Upper lobe of left lung (tissue), 6 donors: Measurements from ENCODE around the gene RAPH1. TPM values are rescaled to one million over a fixed set of nuclear protein-coding genes. Genes with fewer than 3 reads are reported as not detected.
"Not testable (repeated sequence)": the region's sequence is repeated elsewhere in the genome, so short reads cannot be mapped to it uniquely, and the experiment has no call there.

Experiments
- ATAC-seq, 2 donors: fragments of 200-7000 bp; cut with Tn5 transposase; one replicate each; pipeline ENCODE4 v1.9.1; 2022; ENCODE audit warnings: mild to moderate bottlenecking in 2 of 2, moderate library complexity in 2 of 2; ENCODE audit not compliant: low FRiP score in 2 of 2
- DNase-seq, 2 donors: peaks; one replicate each; pipeline ENCODE4 v3.0.0-alpha.2; 2019 to 2020
- H3K27ac ChIP-seq, 4 donors: fragments of 200-600 bp; sonication (generic); one replicate each; pipeline ENCODE4 v1.5.1; 2016 to 2019
- H3K27me3 ChIP-seq, 4 donors: fragments of 200-600 bp; sonication (generic); one replicate each; pipeline ENCODE4 v1.5.1; 2017 to 2019
- H3K36me3 ChIP-seq, 4 donors: fragments of 200-600 bp; sonication (generic); one replicate each; pipeline ENCODE4 v1.5.1; 2016 to 2019
- H3K4me1 ChIP-seq, 4 donors: fragments of 200-600 bp; sonication (generic); one replicate each; pipeline ENCODE4 v1.5.1; 2018 to 2019
- H3K4me3 ChIP-seq, 4 donors: fragments of 200-600 bp; sonication (generic); one replicate each; pipeline ENCODE4 v1.5.1; 2017 to 2019; ENCODE audit warnings: mild to moderate bottlenecking in 2 of 4, moderate library complexity in 1 of 4
- H3K9me3 ChIP-seq, 4 donors: fragments of 200-600 bp; sonication (generic); one replicate each; pipeline ENCODE4 v1.5.1; 2018 to 2019
- EP300 ChIP-seq, 4 donors: sonication (generic); formaldehyde crosslinking; IDR thresholded peaks; one replicate each; pipeline ENCODE4 v1.5.1; 2017; ENCODE audit warnings: antibody characterized with exemption in 4 of 4, control low read depth in 2 of 4
- POLR2A ChIP-seq, 4 donors: fragments of 450-650 bp; IDR thresholded peaks; one replicate each; pipeline ENCODE4 v1.5.1; 2016 to 2017; ENCODE audit warnings: antibody characterized with exemption in 4 of 4, mild to moderate bottlenecking in 2 of 4
- POLR2AphosphoS5 ChIP-seq, 2 donors: sonication (generic); formaldehyde crosslinking; IDR thresholded peaks; one replicate each; pipeline ENCODE4 v1.5.1; 2017; ENCODE audit warnings: antibody characterized with exemption in 2 of 2
- WGBS, 2 donors: methylation state at CpG; one replicate each; pipeline ENCODE4 v1.1.5; 2017 to 2018; 5-methylcytosine and 5-hydroxymethylcytosine counted together
- total RNA-seq, 6 donors: library from RNA; depleted of rRNA in 4 of 6; stranded (reverse); fragments of >200 nt in 4 of 6; gene quantifications; one replicate each; pipeline versions ENCODE4 v1.1.0 to v1.2.1, GENCODE V29; 2016 to 2021
- TF ChIP-seq, protein P1 (sequence below), 6 experiments: fragments of 450-650 bp in 4 of 6; fragments of 200-600 bp in 2 of 6; sonication (generic) in 2 of 6; IDR thresholded peaks; one replicate each; pipeline ENCODE4 v1.5.1; 2016 to 2019; ENCODE audit warnings: antibody characterized with exemption in 6 of 6
- donor health status: DM: no; HTN: no; CAD: no; lungs with moderate emphysema.
- donor health status: DM: no; HTN: yes; CAD: no; lungs with severe emphysema.

RAPH1 gene
- total RNA-seq, 6 donors from 2014 or later, result 52.1 to 144 (median 65.6) TPM

DNA sequence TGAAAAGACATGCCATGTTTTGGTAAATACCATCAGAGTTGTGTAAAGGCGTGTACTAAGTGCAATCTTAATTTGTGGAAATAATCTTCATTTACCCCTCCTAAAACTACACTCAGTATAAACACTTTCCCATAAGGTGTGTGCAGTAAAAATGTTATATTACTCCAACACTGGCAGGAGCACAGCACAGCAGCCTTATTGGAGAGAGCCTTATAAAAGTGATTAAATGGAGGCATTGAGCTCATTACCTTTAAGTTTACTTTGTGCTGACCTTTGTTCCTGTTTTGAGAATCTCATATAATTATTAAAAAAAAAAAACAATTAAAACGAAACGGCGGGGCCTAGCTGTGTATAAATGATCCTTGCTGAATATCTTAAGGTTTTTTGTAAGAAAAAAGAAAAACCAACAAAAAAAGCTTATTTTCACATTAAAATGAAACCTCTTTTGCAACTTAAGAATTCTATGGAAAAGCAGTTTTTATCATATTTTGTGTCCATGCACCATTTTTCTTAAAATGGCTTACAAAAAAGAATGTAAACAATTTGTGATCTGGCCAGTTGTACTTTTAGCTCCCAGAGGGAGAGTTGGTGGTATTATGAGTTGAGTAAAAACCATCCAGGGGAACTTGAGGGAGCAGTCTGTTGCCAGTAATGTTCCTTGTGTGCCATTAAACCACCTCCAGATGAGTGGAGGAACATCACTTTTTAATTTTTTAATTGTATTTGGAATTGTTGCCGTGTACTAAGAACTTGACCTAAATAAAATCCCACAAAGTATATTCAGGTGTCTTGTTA, 103.5 kb downstream of the RAPH1 start:
- H3K4me1 ChIP-seq, result no peaks in the 10 kb centered on the region
- WGBS, 2 donors, result 84 to 87% methylated on average over 5 of the region's 5 CpGs
- TF ChIP-seq POLR2AphosphoS5 (IDR thresholded peaks at IDR 0.05) (no peak), POLR2A (IDR thresholded peaks at IDR 0.05) (no peak), EP300 (IDR thresholded peaks at IDR 0.05) (no peak)
- TF ChIP-seq, protein P1, sequence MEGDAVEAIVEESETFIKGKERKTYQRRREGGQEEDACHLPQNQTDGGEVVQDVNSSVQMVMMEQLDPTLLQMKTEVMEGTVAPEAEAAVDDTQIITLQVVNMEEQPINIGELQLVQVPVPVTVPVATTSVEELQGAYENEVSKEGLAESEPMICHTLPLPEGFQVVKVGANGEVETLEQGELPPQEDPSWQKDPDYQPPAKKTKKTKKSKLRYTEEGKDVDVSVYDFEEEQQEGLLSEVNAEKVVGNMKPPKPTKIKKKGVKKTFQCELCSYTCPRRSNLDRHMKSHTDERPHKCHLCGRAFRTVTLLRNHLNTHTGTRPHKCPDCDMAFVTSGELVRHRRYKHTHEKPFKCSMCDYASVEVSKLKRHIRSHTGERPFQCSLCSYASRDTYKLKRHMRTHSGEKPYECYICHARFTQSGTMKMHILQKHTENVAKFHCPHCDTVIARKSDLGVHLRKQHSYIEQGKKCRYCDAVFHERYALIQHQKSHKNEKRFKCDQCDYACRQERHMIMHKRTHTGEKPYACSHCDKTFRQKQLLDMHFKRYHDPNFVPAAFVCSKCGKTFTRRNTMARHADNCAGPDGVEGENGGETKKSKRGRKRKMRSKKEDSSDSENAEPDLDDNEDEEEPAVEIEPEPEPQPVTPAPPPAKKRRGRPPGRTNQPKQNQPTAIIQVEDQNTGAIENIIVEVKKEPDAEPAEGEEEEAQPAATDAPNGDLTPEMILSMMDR (IDR thresholded peaks at IDR 0.05), result no peak

GRCh38 chr2:203429643-203430042, 105.5 kb downstream of the RAPH1 start:
- H3K4me1 ChIP-seq, ATAC-seq, H3K4me3 ChIP-seq, H3K27ac ChIP-seq, H3K9me3 ChIP-seq, DNase-seq, H3K27me3 ChIP-seq: not testable (repeated sequence)
- H3K36me3 ChIP-seq, result peaks cover 0 to 13% (median 4%) of the 10 kb centered on the region in 4 donors
- 97 to 98% methylated on average over 4 of the region's 4 CpGs for WGBS, 2 donors

More for the DNA sequence above, 103.5 kb downstream of the RAPH1 start:
- DNase-seq (no peak), ATAC-seq (no peak)
- Histone ChIP-seq H3K27me3 (no peaks in the 10 kb centered on the region), H3K9me3 (no peaks in the 10 kb centered on the region), H3K36me3 (peaks cover 0 to 14% (median 4%) of the 10 kb centered on the region in 4 donors), H3K27ac (no peak overlapping the region), H3K4me3 (no peak overlapping the region)

DNA sequence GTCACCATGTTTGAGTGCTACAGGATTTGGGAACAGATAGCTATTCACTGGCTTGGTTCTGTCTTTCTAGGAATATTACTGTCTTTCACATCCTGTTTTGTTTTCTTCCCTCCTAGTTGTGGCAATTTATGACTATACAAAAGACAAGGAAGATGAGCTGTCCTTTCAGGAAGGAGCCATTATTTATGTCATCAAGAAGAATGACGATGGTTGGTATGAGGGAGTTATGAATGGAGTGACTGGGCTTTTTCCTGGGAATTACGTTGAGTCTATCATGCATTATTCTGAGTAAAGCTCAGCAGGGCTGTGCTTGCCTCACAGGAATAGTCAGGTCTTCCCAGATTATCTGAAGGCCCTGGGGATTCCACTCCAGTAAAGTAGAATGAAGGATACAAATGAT, 108.0 kb downstream of the RAPH1 start:
- Histone ChIP-seq H3K27ac (no peak overlapping the region), H3K4me3 (no peak overlapping the region), H3K36me3 (peaks cover 0 to 8% (median 2%) of the 10 kb centered on the region in 4 donors), H3K4me1 (no peaks in the 10 kb centered on the region), H3K9me3 (no peaks in the 10 kb centered on the region), H3K27me3 (no peaks in the 10 kb centered on the region)
- TF ChIP-seq, protein P1 (IDR thresholded peaks at IDR 0.05), result no peak
- TF ChIP-seq EP300 (IDR thresholded peaks at IDR 0.05) (no peak), POLR2A (IDR thresholded peaks at IDR 0.05) (no peak), POLR2AphosphoS5 (IDR thresholded peaks at IDR 0.05) (no peak)
- 63 to 69% methylated on average over 2 of the region's 2 CpGs for WGBS, 2 donors
- ATAC-seq (peak in 1 of 2 donors; percentile 34), DNase-seq (no peak)

DNA sequence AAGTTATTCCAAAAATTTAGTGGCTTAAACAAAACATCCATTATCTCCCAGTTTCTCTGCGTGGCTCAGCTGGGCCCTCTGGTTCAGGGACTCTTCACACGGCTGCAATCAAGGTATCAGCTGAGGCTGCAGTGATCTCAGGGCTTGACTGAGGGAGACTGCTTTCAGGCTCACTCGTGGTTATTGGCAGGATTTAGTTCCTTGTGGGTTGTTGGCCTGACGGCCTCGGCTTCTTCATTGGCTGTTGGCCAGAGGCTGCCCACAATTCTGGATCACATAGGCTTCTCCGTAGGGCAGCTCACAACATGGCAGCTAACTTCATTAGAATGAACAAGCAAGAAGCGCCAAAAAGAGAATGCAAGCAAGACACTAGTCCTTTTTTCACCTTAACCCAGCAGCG, 116.8 kb downstream of the RAPH1 start:
- 86 to 93% methylated on average over 7 to 8 of the region's 8 CpGs for WGBS, 2 donors
- TF ChIP-seq, protein P1 (IDR thresholded peaks at IDR 0.05), result no peak
- TF ChIP-seq POLR2A (IDR thresholded peaks at IDR 0.05), result no peak
- no peak for TF ChIP-seq EP300 (IDR thresholded peaks at IDR 0.05)
- TF ChIP-seq POLR2AphosphoS5 (IDR thresholded peaks at IDR 0.05), result no peak
- ATAC-seq (no peak), DNase-seq (no peak)
- Histone ChIP-seq H3K36me3 (peaks cover 0 to 32% (median 4%) of the 10 kb centered on the region in 4 donors), H3K4me3 (no peak overlapping the region), H3K27me3 (no peaks in the 10 kb centered on the region), H3K27ac (no peak overlapping the region), H3K9me3 (no peaks in the 10 kb centered on the region), H3K4me1 (no peaks in the 10 kb centered on the region)

DNA sequence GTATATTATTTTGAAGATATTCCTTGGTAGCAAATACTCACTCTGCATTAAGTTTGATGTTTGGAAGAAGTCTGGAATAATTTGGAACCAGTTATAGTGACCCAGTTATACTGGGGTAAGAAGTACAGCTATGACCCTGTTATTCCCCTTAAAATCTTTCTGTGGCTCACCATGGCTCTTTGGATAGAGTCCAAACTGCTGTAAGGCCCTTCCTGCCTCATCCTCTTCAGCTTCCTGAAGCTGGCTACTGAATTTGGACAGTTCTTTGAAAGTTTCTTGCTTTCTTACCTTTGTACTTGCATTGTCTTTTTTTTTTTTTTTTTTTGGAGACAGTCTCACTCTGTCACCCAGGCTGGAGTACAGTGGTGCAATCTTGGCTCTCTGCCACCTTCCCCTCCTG, 121.3 kb downstream of the RAPH1 start:
- no peak overlapping the region for H3K4me3 ChIP-seq
- peaks cover 3 to 11% (median 6%) of the 10 kb centered on the region in 4 donors for H3K4me1 ChIP-seq
- no peaks in the 10 kb centered on the region for H3K9me3 ChIP-seq
- peaks cover 0 to 38% (median 4%) of the 10 kb centered on the region in 4 donors for H3K36me3 ChIP-seq
- no peak for ATAC-seq
- H3K27me3 ChIP-seq, result no peaks in the 10 kb centered on the region
- TF ChIP-seq, protein P1 (IDR thresholded peaks at IDR 0.05), result no peak
- TF ChIP-seq POLR2AphosphoS5 (IDR thresholded peaks at IDR 0.05) (no peak), EP300 (IDR thresholded peaks at IDR 0.05) (no peak), POLR2A (IDR thresholded peaks at IDR 0.05) (no peak)
- no peak overlapping the region for H3K27ac ChIP-seq
- DNase-seq, result no peak
